Hypothalamus (tissue), 51 donors: ENCODE measurements around the gene RRM2.

Experiments
- DNase-seq, 51 donors: peaks; one replicate each; lab custom pipeline; 2025; lab: John Stamatoyannopoulos, UW

Gene RRM2

GRCh38 chr2:10148268-10148667, 25.7 kb downstream of the RRM2 start:
- DNase-seq, result no peak

- no peak for DNase-seq
Observed at GRCh38 chr2:10149635-10150034, 27.1 kb downstream of the RRM2 start.

GRCh38 chr2:10150436-10150835, 27.9 kb downstream of the RRM2 start:
- no peak for DNase-seq

- DNase-seq, result no peak
Observed at GRCh38 chr2:10151462-10151861, 28.9 kb downstream of the RRM2 start.

GRCh38 chr2:10157293-10157692, 34.8 kb downstream of the RRM2 start:
- no peak for DNase-seq

GRCh38 chr2:10158681-10159080, 36.1 kb downstream of the RRM2 start:
- DNase-seq, result no peak

- no peak for DNase-seq
Observed at GRCh38 chr2:10159086-10159485, 36.5 kb downstream of the RRM2 start.

GRCh38 chr2:10159581-10160131, 37.1 kb downstream of the RRM2 start:
- DNase-seq, result peak in 2 of 51 donors; percentile 15 to 21

- no peak for DNase-seq
Observed at GRCh38 chr2:10160203-10160955, 37.8 kb downstream of the RRM2 start.

- DNase-seq, result no peak
Observed at GRCh38 chr2:10161206-10161931, 38.8 kb downstream of the RRM2 start.

- peak in 4 of 51 donors; percentile 5 to 62 (median 41) for DNase-seq
Observed at GRCh38 chr2:10161961-10162441, 39.5 kb downstream of the RRM2 start.

GRCh38 chr2:10162586-10163497, 40.3 kb downstream of the RRM2 start:
- DNase-seq, result peak in 20 of 51 donors; percentile 17 to 65 (median 39)

GRCh38 chr2:10163498-10164486, 41.3 kb downstream of the RRM2 start:
- no peak for DNase-seq

- no peak for DNase-seq
Observed at GRCh38 chr2:10164601-10165000, 42.1 kb downstream of the RRM2 start.

- DNase-seq, result no peak
Observed at GRCh38 chr2:10165282-10165681, 42.7 kb downstream of the RRM2 start.

- DNase-seq, result no peak
Observed at GRCh38 chr2:10165861-10166675, 43.5 kb downstream of the RRM2 start.

- DNase-seq, result no peak
Observed at GRCh38 chr2:10166676-10167292, 44.2 kb downstream of the RRM2 start.

GRCh38 chr2:10167316-10167715, 44.8 kb downstream of the RRM2 start:
- DNase-seq, result no peak
